ENCODE results near the gene FGFR1OP2.
"Not testable (repeated sequence)": the region's sequence is repeated elsewhere in the genome, so short reads cannot be mapped to it uniquely, and the experiment has no call there.

Gene FGFR1OP2

GRCh38 chr12:26937863-26938700, at the start of gene FGFR1OP2, which contains the start of gene INTS13:
Gene FGFR1OP2, plus strand, starts transcription at chr12:26938470. Its CDS starts 15,689 bp downstream, at chr12:26954159.
Gene INTS13, minus strand, starts transcription at chr12:26937981. Its CDS starts 1,178 bp downstream, at chr12:26936803.
- DNase-seq, result peak; percentile 94

- DNase-seq, result no peak
Measured at GRCh38 chr12:26890784-26891183, 47.5 kb upstream of the FGFR1OP2 start.

GRCh38 chr12:26891704-26892103, 46.6 kb upstream of the FGFR1OP2 start:
- no peak for DNase-seq

GRCh38 chr12:26895672-26896071, 42.6 kb upstream of the FGFR1OP2 start:
- no peak for DNase-seq

GRCh38 chr12:26896913-26897312, 41.4 kb upstream of the FGFR1OP2 start:
- DNase-seq, result no peak

- DNase-seq, result not testable (repeated sequence)
Measured at GRCh38 chr12:26903396-26903795, 34.9 kb upstream of the FGFR1OP2 start.

GRCh38 chr12:26906024-26906423, 32.2 kb upstream of the FGFR1OP2 start:
- DNase-seq, result no peak

GRCh38 chr12:26906704-26907103, 31.6 kb upstream of the FGFR1OP2 start:
- DNase-seq, result no peak

GRCh38 chr12:26918321-26919215, 19.7 kb upstream of the FGFR1OP2 start:
- no peak for DNase-seq

- no peak for DNase-seq
Measured at GRCh38 chr12:26919216-26919555, 19.1 kb upstream of the FGFR1OP2 start.

GRCh38 chr12:26921886-26922285, 16.4 kb upstream of the FGFR1OP2 start:
- DNase-seq, result no peak

GRCh38 chr12:26928661-26929060, 9.6 kb upstream of the FGFR1OP2 start:
- DNase-seq, result no peak

GRCh38 chr12:26929590-26929989, 8.7 kb upstream of the FGFR1OP2 start:
- no peak for DNase-seq

- no peak for DNase-seq
Measured at GRCh38 chr12:26935636-26936378, 2.5 kb upstream of the FGFR1OP2 start.

- DNase-seq, result no peak
Measured at GRCh38 chr12:26936559-26937442, 1.5 kb upstream of the FGFR1OP2 start.

- no peak for DNase-seq
Measured at GRCh38 chr12:26937443-26937862, 817 bp upstream of the FGFR1OP2 start.

- DNase-seq, result no peak
Measured at GRCh38 chr12:26938701-26939062, 412 bp downstream of the FGFR1OP2 start.

- no peak for DNase-seq
Measured at GRCh38 chr12:26939192-26939832, 1.0 kb downstream of the FGFR1OP2 start.

- no peak for DNase-seq
Measured at GRCh38 chr12:26939953-26940352, 1.7 kb downstream of the FGFR1OP2 start.

- DNase-seq, result no peak
Measured at GRCh38 chr12:26940516-26941214, 2.4 kb downstream of the FGFR1OP2 start.

GRCh38 chr12:26941215-26941594, 2.9 kb downstream of the FGFR1OP2 start:
- no peak for DNase-seq
